Measurements from ENCODE around the gene HIC2.
"Not testable (repeated sequence)": the region's sequence is repeated elsewhere in the genome, so short reads cannot be mapped to it uniquely, and the experiment has no call there.

HIC2 gene

DNA sequence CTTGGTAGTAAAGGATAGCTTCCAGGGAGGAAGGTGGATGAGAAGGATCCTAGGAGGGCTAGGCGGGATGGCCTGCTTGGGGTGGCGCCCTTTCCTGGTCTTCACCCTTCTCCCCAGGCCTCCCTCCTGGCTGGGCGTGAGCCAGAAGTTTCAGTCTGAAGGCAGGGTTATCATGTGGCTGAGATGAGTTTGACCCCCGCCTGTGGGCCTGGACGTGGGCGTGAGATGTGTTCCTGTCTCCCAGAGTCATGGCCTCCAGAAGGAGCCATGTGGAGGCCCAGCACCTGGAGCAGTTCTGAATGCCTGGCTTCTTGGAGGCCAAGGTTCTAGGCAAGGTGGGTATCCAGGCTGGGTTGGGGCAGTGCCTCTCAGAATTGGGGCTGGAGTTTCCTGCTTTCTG lies 20.8 kb downstream of the HIC2 start:
- not testable (repeated sequence) for H3K9me3 ChIP-seq (ENCODE audit: insufficient read depth, low read depth, low read length); H3K4me3 ChIP-seq (ENCODE audit: low read length); H3K27me3 ChIP-seq (ENCODE audit: insufficient read depth, low read length); H3K9ac ChIP-seq (ENCODE audit: low read depth, low read length); H3K27ac ChIP-seq (ENCODE audit: low read depth, low read length); H3K36me3 ChIP-seq (ENCODE audit: insufficient read depth, low read length); H3K4me1 ChIP-seq (ENCODE audit: insufficient read depth, low read length)
- 100% methylated on average over 2 of the region's 6 CpGs for WGBS

DNA sequence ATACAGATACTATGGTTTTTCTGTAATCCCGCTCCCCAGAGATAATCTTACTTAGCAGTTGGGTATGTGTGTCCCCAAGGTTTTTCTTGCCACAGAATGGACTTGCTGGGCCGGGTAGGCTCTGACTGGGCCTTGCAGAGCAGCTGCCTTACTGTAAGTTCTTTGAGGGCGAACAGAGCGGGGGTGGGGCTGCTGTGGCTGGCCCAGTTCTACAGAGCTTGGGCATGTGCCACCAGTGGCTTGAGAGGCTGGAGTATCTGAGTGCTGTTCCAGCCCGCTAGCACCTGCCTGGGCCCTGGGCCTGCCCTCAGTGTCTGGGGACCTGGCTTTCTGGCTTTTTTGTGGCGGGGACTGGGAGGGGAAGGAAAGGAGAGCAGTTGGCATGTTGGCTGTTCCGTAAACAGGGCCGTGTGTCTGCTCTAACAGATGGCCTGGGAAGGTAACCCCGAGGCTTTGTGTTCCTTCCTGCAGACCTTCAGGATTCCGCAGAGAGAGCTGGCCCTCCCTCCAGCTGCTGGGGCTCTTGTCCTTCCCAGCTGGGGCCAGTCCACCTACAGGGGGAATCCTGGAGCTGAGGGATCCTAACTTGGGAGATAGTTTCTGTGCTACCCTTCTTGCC lies 23.0 kb downstream of the HIC2 start:
- not testable (repeated sequence) for H3K4me3 ChIP-seq (ENCODE audit: low read length); H3K4me1 ChIP-seq (ENCODE audit: insufficient read depth, low read length); H3K36me3 ChIP-seq (ENCODE audit: insufficient read depth, low read length); H3K27ac ChIP-seq (ENCODE audit: low read depth, low read length); H3K9ac ChIP-seq (ENCODE audit: low read depth, low read length); H3K27me3 ChIP-seq (ENCODE audit: insufficient read depth, low read length); H3K9me3 ChIP-seq (ENCODE audit: insufficient read depth, low read depth, low read length)
- no CpG with 5 or more reads among the region's 10 CpGs for WGBS

DNA sequence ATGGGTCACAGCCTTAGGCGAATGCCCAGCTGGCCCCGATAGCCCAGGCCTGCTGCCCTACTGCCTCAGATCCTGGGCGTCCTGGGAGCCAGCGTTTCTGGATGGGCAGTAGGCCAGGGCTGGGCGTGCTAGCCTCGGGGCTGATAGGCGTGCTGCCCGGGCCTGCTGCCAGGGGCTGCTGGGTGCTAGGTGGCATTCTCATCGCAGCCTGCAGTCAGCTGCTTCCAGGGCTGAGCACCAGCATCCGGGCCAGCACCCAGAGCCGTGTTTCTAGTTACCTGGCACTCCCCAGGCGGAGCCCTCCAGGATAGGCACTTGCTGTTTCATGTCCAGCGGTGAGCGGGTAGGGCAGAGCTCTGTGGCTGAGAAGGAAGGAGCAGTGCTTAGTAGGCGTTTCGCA lies 23.5 kb downstream of the HIC2 start:
- H3K27me3 ChIP-seq (ENCODE audit: insufficient read depth, low read length); H3K4me3 ChIP-seq (ENCODE audit: low read length); H3K9ac ChIP-seq (ENCODE audit: low read depth, low read length); H3K4me1 ChIP-seq (ENCODE audit: insufficient read depth, low read length); H3K9me3 ChIP-seq (ENCODE audit: insufficient read depth, low read depth, low read length); H3K27ac ChIP-seq (ENCODE audit: low read depth, low read length); H3K36me3 ChIP-seq (ENCODE audit: insufficient read depth, low read length): not testable (repeated sequence)
- no CpG with 5 or more reads among the region's 16 CpGs for WGBS

DNA sequence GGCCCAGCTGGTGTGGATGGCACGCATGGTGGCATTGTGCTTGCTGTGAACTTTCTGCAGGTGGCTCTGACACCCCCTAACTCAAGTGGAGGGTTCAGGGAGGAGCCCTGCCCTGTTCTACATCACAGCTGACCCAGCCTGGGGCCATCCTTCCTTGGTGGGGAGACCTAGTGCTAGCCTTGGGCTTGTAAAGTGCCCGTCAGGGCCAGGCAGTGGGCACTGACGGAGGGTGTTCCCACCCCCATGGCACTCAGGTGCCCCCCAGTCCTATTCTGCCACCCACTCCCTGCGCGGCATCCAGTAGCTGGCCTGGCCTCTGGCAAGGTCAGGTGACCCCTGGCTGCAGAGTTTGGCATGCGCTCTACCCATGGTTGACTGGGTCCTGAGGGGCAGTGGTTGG lies 24.0 kb downstream of the HIC2 start:
- H3K4me1 ChIP-seq (ENCODE audit: insufficient read depth, low read length); H3K9me3 ChIP-seq (ENCODE audit: insufficient read depth, low read depth, low read length); H3K36me3 ChIP-seq (ENCODE audit: insufficient read depth, low read length); H3K9ac ChIP-seq (ENCODE audit: low read depth, low read length); H3K4me3 ChIP-seq (ENCODE audit: low read length); H3K27ac ChIP-seq (ENCODE audit: low read depth, low read length); H3K27me3 ChIP-seq (ENCODE audit: insufficient read depth, low read length): not testable (repeated sequence)
- 100% methylated on average over 2 of the region's 6 CpGs for WGBS

DNA sequence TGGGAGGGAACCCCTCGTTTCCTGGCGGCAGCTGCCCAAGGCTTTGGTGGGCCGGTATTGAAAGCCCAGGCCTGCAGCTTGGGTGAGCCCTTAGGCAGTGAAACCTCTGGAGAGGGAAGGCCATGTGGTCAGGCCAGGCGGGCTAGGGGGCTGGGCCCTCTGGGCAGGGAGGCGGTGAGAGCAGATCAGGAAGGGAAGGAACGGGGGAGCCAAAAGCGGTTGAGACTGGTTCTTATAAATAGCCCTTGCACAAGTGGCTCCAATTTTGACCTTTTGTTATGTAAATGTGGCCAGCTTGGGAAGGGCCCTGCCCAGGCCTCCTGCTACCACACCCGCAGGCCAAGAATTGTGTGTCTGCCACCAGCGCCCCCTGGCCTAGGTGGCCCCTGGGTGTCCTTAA lies 25.0 kb downstream of the HIC2 start:
- H3K27ac ChIP-seq (ENCODE audit: low read depth, low read length); H3K9ac ChIP-seq (ENCODE audit: low read depth, low read length); H3K27me3 ChIP-seq (ENCODE audit: insufficient read depth, low read length); H3K4me3 ChIP-seq (ENCODE audit: low read length); H3K9me3 ChIP-seq (ENCODE audit: insufficient read depth, low read depth, low read length); H3K4me1 ChIP-seq (ENCODE audit: insufficient read depth, low read length): not testable (repeated sequence)
- no CpG with 5 or more reads among the region's 9 CpGs for WGBS
- peaks cover 13% of the 10 kb centered on the region for H3K36me3 ChIP-seq (ENCODE audit: insufficient read depth, low read length)

DNA sequence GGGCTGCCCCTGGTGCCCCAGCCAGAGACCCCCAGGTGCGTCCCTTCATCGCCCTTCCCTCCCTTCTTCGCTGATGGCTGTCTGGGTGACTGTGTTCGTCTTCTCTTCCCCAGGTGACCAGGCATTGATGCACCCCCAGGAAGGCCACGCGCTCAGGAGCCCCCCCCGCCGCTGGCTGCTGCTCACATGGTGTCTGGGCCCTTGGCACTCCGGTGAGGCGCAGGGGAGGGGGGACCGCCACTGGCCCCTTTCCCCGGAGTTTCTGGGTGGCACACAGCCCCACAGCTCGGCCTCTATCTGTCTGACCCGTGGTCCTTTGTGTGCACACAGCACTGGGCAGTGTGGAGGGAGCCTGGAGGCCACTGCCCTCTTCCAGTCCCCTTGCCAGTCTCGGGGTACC lies 25.5 kb downstream of the HIC2 start:
- H3K27ac ChIP-seq (ENCODE audit: low read depth, low read length); H3K9ac ChIP-seq (ENCODE audit: low read depth, low read length); H3K4me3 ChIP-seq (ENCODE audit: low read length); H3K4me1 ChIP-seq (ENCODE audit: insufficient read depth, low read length); H3K9me3 ChIP-seq (ENCODE audit: insufficient read depth, low read depth, low read length); H3K27me3 ChIP-seq (ENCODE audit: insufficient read depth, low read length): not testable (repeated sequence)
- H3K36me3 ChIP-seq (ENCODE audit: insufficient read depth, low read length): peaks cover 13% of the 10 kb centered on the region
- WGBS: 100% methylated on average over 1 of the region's 15 CpGs

DNA sequence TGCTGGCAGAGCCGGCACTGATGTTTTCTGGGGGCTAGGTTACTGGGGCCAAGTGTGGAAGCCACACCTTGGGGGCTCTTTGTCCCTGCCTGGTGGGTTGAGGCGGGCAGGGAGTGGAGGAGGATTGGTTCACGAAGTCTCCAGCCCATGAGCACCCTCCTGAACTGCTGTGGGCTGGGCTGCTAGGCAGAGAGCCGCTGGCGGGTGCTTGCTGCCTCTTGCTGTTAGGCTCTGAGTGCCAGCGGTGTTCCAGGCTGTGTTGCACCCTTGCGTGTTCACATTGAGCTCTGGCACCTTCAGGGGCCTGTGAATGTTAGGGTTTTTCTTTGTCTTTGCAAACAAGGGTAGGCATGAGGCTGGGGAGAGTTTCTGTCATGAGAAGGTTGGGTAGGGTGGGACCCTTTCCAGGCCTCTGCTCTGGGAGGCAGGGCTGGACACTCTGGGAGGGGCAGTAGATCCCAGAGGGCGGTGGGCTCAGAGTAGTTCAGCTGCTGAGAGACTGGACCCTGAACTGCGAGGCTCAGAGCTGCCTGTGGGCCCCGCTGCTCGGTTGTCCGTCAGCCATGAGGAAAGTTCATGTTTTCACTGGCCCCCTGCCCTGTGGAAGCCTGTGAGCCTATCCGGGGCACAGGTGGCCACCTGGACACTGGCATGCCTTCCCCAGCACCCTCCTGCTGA lies 26.0 kb downstream of the HIC2 start:
- Histone ChIP-seq H3K9me3 (ENCODE audit: insufficient read depth, low read depth, low read length) (no peaks in the 10 kb centered on the region), H3K36me3 (ENCODE audit: insufficient read depth, low read length) (peaks cover 16% of the 10 kb centered on the region), H3K9ac (ENCODE audit: low read depth, low read length) (no peak overlapping the region; the same call in 1 of the 2 replicates), H3K4me1 (ENCODE audit: insufficient read depth, low read length) (peaks cover 5% of the 10 kb centered on the region; the same call in 1 of the 2 replicates), H3K27me3 (ENCODE audit: insufficient read depth, low read length) (no peaks in the 10 kb centered on the region), H3K4me3 (ENCODE audit: low read length) (no peak overlapping the region), H3K27ac (ENCODE audit: low read depth, low read length) (peak overlapping the region; percentile 60; the same call in 1 of the 2 replicates)
- WGBS: 85% methylated on average over 13 of the region's 13 CpGs

DNA sequence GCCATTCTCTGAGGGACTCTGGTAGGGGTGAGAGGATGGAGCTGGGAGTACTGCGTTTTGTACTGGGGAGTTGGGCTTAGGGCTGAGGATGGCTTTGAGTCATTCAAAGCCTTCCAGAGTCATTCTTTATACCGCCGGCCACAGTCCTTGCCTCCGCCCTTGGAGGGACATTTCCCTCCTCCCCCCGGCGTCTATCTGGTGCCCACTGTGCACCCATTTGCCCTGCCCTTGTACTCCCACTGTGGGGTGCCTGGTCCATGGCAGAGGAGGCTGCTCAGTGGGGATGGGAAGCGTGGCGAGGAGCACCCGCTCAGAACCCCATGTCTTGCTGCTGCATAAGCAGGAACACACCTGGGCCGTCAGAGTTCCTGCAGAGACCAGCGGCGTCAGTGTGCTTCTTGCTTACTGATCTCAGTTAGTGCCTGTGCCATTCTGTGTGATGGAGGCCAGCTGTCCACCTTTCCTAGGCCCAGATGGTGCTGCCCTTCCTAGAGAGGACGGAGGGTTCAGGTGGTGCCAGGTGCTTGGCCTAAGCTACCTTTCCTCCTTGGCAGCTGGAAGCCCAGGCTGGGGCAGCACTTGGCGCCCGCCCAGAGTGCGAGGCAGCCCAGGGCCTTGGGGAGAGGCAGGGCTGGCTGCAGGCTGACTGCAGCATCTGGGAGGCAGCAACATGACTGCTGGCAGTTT lies 26.7 kb downstream of the HIC2 start:
- Histone ChIP-seq H3K4me3 (ENCODE audit: low read length) (no peak overlapping the region), H3K9me3 (ENCODE audit: insufficient read depth, low read depth, low read length) (no peaks in the 10 kb centered on the region), H3K4me1 (ENCODE audit: insufficient read depth, low read length) (peaks cover 5% of the 10 kb centered on the region), H3K36me3 (ENCODE audit: insufficient read depth, low read length) (peaks cover 16% of the 10 kb centered on the region), H3K27me3 (ENCODE audit: insufficient read depth, low read length) (no peaks in the 10 kb centered on the region), H3K27ac (ENCODE audit: low read depth, low read length) (0 out of 2 replicates have a peak overlapping the region, but pooled peaks have one; percentile 60), H3K9ac (ENCODE audit: low read depth, low read length) (no peak overlapping the region)
- WGBS: 89% methylated on average over 16 of the region's 16 CpGs

DNA sequence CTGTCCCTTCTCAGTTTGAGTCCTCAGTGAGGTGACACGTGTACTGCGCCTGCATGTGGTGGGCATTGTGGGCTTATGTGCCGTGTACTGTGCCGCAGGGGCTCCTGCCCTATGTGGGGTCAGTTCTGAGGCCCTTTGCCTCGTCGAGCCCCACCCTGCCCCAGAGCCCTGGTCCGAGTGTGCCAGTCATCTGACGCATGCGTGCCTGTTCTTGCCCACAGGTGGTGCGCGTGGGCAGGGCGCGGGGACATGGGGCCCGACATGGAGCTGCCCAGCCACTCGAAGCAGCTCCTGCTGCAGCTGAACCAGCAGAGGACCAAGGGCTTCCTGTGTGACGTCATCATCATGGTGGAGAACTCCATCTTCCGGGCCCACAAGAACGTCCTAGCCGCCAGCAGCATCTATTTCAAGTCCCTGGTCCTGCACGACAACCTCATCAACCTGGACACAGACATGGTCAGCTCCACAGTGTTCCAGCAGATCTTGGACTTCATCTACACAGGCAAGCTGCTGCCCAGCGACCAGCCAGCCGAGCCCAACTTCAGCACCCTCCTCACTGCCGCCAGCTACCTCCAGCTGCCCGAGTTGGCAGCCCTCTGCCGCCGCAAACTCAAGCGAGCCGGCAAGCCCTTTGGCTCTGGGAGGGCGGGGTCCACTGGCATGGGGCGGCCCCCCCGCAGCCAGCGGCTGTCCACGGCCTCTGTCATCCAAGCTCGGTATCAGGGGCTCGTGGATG lies 27.7 kb downstream of the HIC2 start:
- Histone ChIP-seq H3K4me3 (ENCODE audit: low read length) (no peak overlapping the region), H3K9ac (ENCODE audit: low read depth, low read length) (no peak overlapping the region), H3K9me3 (ENCODE audit: insufficient read depth, low read depth, low read length) (no peaks in the 10 kb centered on the region), H3K36me3 (ENCODE audit: insufficient read depth, low read length) (peaks cover 16% of the 10 kb centered on the region), H3K27me3 (ENCODE audit: insufficient read depth, low read length) (no peaks in the 10 kb centered on the region), H3K4me1 (ENCODE audit: insufficient read depth, low read length) (peaks cover 7% of the 10 kb centered on the region), H3K27ac (ENCODE audit: low read depth, low read length) (no peak overlapping the region)
- WGBS: 95% methylated on average over 35 of the region's 35 CpGs

DNA sequence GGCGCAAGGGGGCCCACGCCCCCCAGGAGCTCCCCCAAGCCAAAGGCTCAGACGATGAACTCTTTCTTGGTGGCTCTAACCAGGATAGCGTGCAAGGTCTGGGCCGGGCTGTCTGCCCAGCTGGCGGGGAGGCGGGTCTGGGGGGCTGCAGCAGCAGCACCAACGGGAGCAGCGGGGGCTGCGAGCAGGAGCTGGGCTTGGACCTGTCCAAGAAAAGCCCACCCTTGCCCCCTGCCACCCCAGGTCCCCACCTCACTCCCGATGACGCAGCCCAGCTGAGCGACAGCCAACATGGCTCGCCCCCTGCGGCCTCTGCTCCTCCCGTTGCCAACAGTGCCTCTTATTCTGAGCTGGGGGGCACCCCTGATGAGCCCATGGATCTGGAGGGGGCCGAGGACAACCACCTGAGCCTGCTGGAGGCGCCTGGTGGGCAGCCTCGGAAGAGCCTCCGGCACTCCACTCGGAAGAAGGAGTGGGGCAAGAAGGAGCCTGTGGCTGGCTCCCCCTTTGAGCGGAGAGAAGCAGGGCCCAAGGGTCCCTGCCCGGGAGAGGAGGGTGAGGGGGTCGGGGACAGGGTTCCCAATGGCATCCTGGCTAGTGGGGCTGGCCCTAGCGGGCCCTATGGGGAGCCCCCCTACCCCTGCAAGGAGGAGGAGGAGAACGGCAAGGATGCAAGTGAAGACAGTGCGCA lies 28.4 kb downstream of the HIC2 start:
- no peak overlapping the region for H3K27ac ChIP-seq (ENCODE audit: low read depth, low read length)
- peaks cover 11% of the 10 kb centered on the region for H3K4me1 ChIP-seq (ENCODE audit: insufficient read depth, low read length)
- no peaks in the 10 kb centered on the region for H3K27me3 ChIP-seq (ENCODE audit: insufficient read depth, low read length)
- H3K4me3 ChIP-seq (ENCODE audit: low read length): no peak overlapping the region
- peaks cover 16% of the 10 kb centered on the region for H3K36me3 ChIP-seq (ENCODE audit: insufficient read depth, low read length)
- H3K9ac ChIP-seq (ENCODE audit: low read depth, low read length): no peak overlapping the region
- 95% methylated on average over 27 of the region's 27 CpGs for WGBS
- no peaks in the 10 kb centered on the region for H3K9me3 ChIP-seq (ENCODE audit: insufficient read depth, low read depth, low read length)
